CD1c-positive myeloid dendritic cell (primary cell): Measurements from ENCODE around the gene ALS2CL.
"Not testable (repeated sequence)": the region's sequence is repeated elsewhere in the genome, so short reads cannot be mapped to it uniquely, and the experiment has no call there.

Experiments
- DNase-seq: peaks from one replicate; pipeline ENCODE4 v3.0.0-alpha.2; 2016; ENCODE audit errors: extremely low spot score

Gene ALS2CL

GRCh38 chr3:46693038-46693891 lies at the start of gene ALS2CL:
Gene ALS2CL, minus strand, starts transcription at chr3:46693679. Its CDS starts 4,239 bp downstream, at chr3:46689440.
- DNase-seq, result peak; percentile 43

GRCh38 chr3:46742992-46743585 lies 49.6 kb upstream of the ALS2CL start:
- no peak for DNase-seq

GRCh38 chr3:46739565-46739964 lies 46.1 kb upstream of the ALS2CL start:
- DNase-seq, result not testable (repeated sequence)

- DNase-seq, result no peak
These were observed 43.9 kb upstream of the ALS2CL start for GRCh38 chr3:46737329-46737731.

DNA sequence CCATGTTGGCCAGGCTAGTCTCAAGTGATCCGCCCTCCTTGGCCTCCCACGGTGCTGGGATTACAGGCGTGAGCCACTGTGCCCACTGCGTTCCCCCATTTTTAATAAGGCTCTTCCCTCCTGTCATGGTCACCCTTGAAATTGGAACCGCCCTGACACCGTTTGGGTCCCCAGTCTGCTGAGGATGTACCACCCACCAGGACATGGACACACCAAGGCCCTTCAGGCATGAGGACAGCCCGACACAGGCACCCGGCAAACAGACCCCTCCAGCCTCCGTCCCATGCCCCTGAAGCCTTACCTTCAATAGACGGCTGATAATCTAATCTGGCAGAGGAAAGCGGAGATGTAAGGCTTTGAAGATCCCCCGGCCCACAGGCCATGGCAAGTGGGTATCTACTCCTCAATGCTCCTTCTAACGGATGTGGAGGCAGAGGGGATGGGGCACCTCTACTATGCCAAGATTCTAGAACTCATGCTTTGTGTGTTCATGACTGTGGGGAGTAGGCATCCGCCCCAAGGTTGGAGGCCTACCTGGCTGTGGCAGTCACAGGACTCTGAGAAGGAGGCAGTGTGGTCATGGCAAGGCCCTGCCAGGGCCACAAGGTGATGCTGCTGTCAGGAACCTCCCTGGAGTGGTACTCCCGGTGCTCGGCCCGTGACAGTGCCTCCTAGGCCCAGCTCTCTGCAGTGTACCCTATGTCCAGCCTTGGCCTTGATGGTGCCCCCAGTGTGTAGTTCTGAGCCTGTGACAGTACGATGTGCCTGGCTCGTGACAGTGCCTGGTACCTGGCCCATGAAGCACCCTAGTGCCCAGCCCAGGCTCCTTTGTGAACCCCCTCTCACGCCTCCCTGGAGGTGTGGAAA lies 42.8 kb upstream of the ALS2CL start:
- DNase-seq, result no peak

- DNase-seq, result no peak
These were observed 41.3 kb upstream of the ALS2CL start for GRCh38 chr3:46734773-46735172.

DNA sequence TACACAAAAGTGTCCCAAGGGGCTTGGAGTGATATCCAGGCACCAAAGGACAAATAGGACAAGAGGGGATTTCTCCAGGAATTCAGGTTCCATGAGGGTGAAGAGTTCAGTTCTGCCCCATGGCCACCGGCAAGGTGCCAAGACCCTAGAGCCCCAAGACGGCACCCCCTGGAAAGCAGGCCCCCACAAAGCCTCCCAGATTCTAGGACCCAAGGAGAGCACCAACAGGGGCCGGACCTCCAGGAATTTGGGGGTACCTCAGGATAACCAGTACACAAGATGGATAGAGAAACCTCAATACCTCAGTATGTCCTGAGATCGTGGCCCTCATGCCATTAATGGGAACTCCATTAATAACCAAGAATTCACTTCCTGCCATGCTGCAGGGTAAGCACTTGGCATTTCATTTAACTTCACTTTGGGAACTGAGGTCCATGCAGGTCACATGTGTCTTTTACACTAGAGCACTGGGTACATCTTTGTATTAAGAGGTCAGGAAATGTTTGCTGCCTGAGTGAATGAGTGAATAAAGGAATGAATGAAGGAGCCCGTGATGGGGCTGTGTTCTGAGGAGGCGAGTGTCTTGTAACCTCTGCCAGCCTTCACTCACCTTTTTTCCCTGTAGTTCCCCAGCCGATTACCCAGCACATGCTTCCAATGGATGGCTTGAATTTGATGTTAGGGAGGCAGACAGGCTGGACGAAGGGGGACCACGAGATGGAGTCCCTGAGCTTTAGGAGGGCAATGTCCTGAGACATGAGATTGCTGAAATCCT lies 39.7 kb upstream of the ALS2CL start:
- no peak for DNase-seq

DNA sequence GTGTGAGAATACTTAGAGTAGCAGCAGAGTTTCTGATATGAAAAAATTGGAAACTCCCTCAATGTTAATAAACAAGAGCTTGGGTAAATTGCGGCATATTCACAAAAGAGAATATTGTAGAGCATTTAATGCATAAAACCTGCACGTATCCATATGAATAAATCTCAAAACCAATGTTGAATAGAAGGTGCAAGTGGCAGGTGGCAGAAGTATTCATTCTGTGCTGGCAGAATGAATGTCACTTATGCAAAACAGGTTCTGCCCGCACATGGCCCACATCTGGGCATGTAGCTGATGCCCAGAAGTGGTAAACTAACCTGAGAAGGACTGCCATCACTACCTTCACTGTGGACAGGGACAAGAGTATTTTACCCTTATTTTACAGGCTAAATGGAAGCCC lies 38.3 kb upstream of the ALS2CL start:
- DNase-seq, result no peak

DNA sequence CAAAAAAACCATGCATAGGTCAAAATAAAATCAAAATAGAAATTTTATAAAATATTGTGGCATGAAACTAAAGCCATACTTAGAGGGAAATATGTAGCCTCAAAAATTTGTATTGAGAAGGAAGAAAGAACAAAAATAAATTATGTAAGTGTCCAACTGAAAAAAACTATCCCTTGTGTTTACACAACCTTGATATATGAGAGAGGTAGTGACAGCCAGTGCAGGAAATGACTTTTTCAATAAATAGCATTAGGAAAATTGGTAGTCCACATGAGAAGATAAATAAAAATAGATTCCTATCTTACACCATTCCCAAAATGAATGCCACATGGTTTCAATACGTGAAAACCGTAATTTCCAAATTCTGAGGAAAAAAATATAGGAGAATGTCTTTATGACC lies 37.3 kb upstream of the ALS2CL start:
- no peak for DNase-seq

DNA sequence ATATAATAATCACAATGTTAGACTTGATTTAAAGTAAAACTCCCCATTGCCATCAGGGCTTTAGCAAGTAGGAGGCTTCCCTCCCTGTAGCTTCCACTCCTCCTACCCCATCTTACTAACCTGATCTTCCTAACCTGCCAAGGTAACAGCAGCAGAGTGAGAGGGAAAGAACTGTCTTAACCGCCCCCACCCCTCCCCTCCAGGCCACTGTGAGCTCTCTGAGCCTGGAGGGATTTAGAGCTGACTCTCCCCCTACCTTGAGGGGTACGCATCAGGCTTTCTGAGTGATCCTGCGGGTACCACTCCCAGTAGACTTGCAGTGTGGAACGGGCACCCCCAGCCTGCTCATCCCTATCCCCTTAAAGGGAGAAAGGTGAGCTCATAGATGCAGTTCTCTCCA lies 35.6 kb upstream of the ALS2CL start:
- DNase-seq, result no peak

DNA sequence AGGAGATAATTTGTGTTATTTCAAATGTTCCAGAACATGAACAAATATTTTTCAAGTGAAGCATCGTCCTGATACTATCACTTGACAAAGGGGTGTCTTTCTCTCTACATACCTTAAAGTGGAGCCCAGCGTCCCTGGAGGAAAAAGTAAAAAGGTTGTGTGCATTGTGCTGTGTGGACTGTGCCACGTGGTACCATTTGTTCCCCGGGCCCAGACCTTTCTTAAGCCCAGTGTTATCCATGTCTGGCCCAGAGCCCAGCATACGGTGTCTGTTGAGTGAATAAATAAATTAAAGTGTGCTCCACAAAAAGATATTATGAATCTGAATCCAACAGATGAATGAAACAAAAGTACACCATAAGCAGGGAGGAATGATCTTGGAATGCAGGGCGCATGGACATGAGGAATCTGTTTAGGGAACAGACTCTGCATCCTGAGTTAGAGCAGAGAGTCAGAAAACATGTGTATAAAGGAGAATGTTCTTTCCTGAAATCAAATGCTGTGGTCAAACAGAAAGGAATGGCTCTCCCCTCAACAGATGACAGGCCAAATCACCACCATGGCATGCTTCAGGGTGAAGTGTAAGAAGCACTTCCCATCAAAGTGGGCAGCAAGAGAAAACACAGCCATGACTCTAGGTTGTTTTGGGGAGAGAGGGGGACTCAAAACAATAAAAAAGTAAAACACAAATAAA lies 32.3 kb upstream of the ALS2CL start:
- DNase-seq, result no peak

- no peak for DNase-seq
These were observed 30.9 kb upstream of the ALS2CL start for GRCh38 chr3:46724424-46724823.

- DNase-seq, result no peak
These were observed 29.0 kb upstream of the ALS2CL start for GRCh38 chr3:46722443-46722842.

DNA sequence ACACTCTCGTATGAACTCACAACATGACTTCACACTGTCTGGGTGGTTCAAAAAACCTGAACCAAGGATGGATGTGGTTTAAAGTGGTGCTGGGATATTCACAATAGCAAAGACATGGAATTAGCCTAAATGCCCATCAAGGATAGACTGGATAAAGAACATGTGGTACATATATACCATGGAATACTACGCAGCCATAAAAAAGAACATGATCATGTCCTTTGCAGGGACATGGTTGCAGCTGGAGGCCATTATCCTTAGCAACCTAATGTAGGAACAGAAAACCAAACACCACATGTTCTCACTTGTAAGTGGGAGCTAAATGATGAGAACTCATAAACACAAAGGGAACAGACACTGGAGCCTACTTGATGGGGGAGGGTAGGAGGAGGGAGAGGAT lies 27.5 kb upstream of the ALS2CL start:
- no peak for DNase-seq

GRCh38 chr3:46719735-46720271 lies 26.3 kb upstream of the ALS2CL start:
- DNase-seq, result no peak

GRCh38 chr3:46719044-46719565 lies 25.6 kb upstream of the ALS2CL start:
- no peak for DNase-seq

GRCh38 chr3:46717447-46718231 lies 24.2 kb upstream of the ALS2CL start, which contains the start of gene PRSS50:
Gene PRSS50, minus strand, starts transcription at chr3:46717869. Its CDS starts 45 bp downstream, at chr3:46717824.
- peak; percentile 19 for DNase-seq

- DNase-seq, result no peak
These were observed 23.3 kb upstream of the ALS2CL start for GRCh38 chr3:46716461-46717441.
